Skeletal muscle satellite cell (primary cell): ENCODE measurements around the gene URM1.

Experiments
- H3K27me3 ChIP-seq: 2 replicates; pipeline ENCODE4 v1.7.0; 2013; ENCODE audit warnings: low read length; ENCODE audit not compliant: control insufficient read depth, insufficient read depth
- H3K36me3 ChIP-seq: 2 replicates; pipeline ENCODE4 v1.7.0; 2013; ENCODE audit warnings: mild to moderate bottlenecking, control low read depth, low read length; ENCODE audit not compliant: insufficient read depth
- H3K4me1 ChIP-seq: 2 replicates; pipeline ENCODE4 v1.7.0; 2013; ENCODE audit warnings: low read length; ENCODE audit not compliant: control insufficient read depth, insufficient read depth
- H3K4me2 ChIP-seq: 2 replicates; pipeline ENCODE4 v1.7.0; 2013; ENCODE audit warnings: mild to moderate bottlenecking, low read length
- H3K4me3 ChIP-seq: 2 replicates; pipeline ENCODE4 v1.7.0; 2013; ENCODE audit warnings: low read length
- H3K9ac ChIP-seq: 2 replicates; pipeline ENCODE4 v1.7.0; 2013; ENCODE audit warnings: mild to moderate bottlenecking, low read depth, low read length, moderate library complexity
- H3K9me3 ChIP-seq: replicated peaks from 2 replicates; pipeline ENCODE4 v1.7.0; 2013; ENCODE audit warnings: mild to moderate bottlenecking, control low read depth, low read length

Gene URM1

GRCh38 chr9:128424268-128424780, 53.1 kb downstream of the URM1 start:
- Histone ChIP-seq H3K27me3 (peaks cover 2% of the 10 kb centered on the region), H3K4me2 (no peak overlapping the region), H3K9ac (no peak overlapping the region), H3K9me3 (no peaks in the 10 kb centered on the region), H3K4me1 (peaks cover 23% of the 10 kb centered on the region), H3K36me3 (peaks cover 17% of the 10 kb centered on the region), H3K4me3 (no peak overlapping the region)

DNA sequence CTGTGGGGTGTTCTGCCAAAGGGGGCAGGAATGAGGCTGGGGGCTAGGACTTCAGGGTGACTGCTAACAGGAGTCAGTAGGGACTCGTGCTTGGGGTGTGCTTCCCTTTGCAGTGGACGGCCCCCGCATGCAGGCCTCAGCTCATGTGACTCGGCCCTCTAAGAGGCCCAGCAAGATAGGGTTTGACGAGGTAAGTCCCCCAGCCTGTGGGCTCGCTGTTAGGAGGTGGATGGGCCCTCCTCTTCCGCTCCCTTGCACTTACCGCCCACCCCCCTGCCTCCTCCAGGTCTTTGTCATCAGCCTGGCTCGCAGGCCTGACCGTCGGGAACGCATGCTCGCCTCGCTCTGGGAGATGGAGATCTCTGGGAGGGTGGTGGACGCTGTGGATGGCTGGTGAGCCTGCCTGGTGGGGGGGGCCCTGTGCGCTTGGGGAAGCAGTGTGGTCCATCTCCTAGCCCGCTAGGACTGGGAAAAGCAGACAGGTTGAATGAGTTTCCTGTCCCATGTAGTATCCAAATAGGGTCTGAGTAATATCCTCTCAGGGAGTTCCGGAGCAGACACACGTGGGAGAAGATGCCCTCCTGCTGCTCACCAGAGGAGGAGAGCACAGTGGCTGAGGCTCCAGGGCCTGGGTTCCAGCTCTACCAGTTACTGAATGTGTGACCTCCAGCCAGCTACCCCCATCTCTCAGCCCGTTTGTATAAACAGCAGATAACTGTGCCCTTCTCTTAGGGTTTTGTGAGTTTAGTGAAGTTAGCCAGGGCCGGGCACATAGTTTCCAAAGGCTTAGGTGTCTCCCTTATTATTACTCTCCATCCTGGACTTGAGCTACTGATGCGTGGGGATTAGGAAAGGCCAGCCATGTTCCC, 57.7 kb downstream of the URM1 start:
- Histone ChIP-seq H3K4me1 (no peaks in the 10 kb centered on the region), H3K9ac (no peak overlapping the region), H3K4me2 (no peak overlapping the region), H3K9me3 (no peaks in the 10 kb centered on the region), H3K4me3 (no peak overlapping the region), H3K36me3 (peaks cover 16% of the 10 kb centered on the region), H3K27me3 (no peaks in the 10 kb centered on the region)

GRCh38 chr9:128429513-128430086, 58.4 kb downstream of the URM1 start:
- H3K36me3 ChIP-seq = peaks cover 9% of the 10 kb centered on the region
- H3K27me3 ChIP-seq = no peaks in the 10 kb centered on the region
- H3K4me3 ChIP-seq = no peak overlapping the region
- H3K4me1 ChIP-seq = no peaks in the 10 kb centered on the region
- no peak overlapping the region for H3K9ac ChIP-seq
- H3K4me2 ChIP-seq = no peak overlapping the region
- H3K9me3 ChIP-seq = no peaks in the 10 kb centered on the region

DNA sequence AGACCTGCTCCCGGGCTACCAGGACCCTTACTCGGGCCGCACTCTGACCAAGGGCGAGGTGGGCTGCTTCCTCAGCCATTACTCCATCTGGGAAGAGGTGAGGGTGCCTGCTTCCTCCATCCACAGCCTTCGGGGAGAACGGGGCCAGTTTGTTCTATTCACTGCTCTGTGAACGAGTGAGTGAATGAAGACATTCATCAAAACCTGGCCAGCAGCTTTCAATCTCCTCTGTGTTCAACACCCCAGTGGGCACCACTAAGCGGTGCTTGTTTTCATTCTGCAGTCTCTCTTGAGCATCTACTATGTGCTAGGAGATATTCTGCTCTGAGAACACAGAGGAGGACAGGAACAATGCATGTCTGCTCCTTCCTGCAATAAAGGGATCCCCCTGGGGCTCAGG, 60.0 kb downstream of the URM1 start:
- peaks cover 9% of the 10 kb centered on the region for H3K36me3 ChIP-seq
- H3K9ac ChIP-seq = no peak overlapping the region
- H3K9me3 ChIP-seq = no peaks in the 10 kb centered on the region
- no peak overlapping the region for H3K4me3 ChIP-seq
- no peaks in the 10 kb centered on the region for H3K4me1 ChIP-seq
- H3K4me2 ChIP-seq = no peak overlapping the region
- H3K27me3 ChIP-seq = no peaks in the 10 kb centered on the region

GRCh38 chr9:128434340-128434739, 63.2 kb downstream of the URM1 start:
- Histone ChIP-seq H3K9me3 (no peaks in the 10 kb centered on the region), H3K9ac (no peak overlapping the region), H3K4me3 (no peak overlapping the region), H3K27me3 (no peaks in the 10 kb centered on the region), H3K36me3 (peaks cover 2% of the 10 kb centered on the region), H3K4me1 (peaks cover 6% of the 10 kb centered on the region), H3K4me2 (no peak overlapping the region)

- Histone ChIP-seq H3K9ac (no peak overlapping the region), H3K27me3 (no peaks in the 10 kb centered on the region), H3K4me1 (peaks cover 6% of the 10 kb centered on the region), H3K9me3 (no peaks in the 10 kb centered on the region), H3K4me2 (no peak overlapping the region), H3K4me3 (no peak overlapping the region), H3K36me3 (peaks cover 2% of the 10 kb centered on the region)
Observed at GRCh38 chr9:128435611-128436010, 64.4 kb downstream of the URM1 start.

DNA sequence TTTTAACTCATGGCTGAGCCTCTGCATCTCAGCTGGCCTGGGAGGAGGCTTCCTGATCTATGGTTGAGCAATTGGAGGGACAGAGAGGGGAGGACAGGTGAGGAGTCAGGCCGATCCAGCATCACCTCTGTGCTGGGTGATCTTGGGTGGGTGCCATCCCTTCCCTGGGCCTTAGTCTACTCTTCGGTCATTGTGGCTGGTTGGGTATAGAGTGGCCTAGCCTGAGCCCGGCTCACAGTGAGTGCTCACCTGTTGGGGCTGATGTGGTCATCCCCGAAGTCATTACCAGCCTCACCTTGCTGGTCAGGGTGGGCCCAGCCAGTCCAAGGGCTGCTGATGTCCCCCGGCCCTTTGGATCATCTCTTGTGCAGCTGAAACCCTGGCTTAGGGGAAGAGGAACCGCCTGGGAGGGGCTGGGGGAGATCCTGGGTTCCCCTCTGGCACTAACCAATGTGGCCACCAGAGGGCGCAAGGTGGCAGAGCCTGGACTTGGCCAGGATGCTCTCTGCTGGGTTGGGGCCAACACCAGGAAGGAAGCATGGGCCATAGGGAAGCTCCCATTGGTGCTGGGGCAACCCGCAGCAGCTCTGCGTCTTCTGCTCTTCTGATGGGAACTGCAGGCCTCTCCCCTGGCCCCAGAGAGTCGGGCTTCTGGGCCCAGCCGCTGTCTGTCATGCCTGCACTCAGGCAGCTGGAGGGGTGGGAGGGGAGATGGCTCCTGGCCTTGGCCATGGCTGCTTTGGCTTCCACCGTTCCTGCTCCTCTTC, 67.4 kb downstream of the URM1 start:
- H3K27me3 ChIP-seq = peaks cover 6% of the 10 kb centered on the region
- no peaks in the 10 kb centered on the region for H3K36me3 ChIP-seq
- no peaks in the 10 kb centered on the region for H3K9me3 ChIP-seq
- H3K4me1 ChIP-seq = peaks cover 6% of the 10 kb centered on the region
- H3K4me3 ChIP-seq = no peak overlapping the region
- H3K9ac ChIP-seq = no peak overlapping the region
- H3K4me2 ChIP-seq = no peak overlapping the region

GRCh38 chr9:128439273-128439672, 68.1 kb downstream of the URM1 start:
- H3K9me3 ChIP-seq = no peaks in the 10 kb centered on the region
- peaks cover 6% of the 10 kb centered on the region for H3K27me3 ChIP-seq
- peaks cover 6% of the 10 kb centered on the region for H3K4me1 ChIP-seq
- H3K9ac ChIP-seq = no peak overlapping the region
- no peak overlapping the region for H3K4me2 ChIP-seq
- H3K4me3 ChIP-seq = no peak overlapping the region
- no peaks in the 10 kb centered on the region for H3K36me3 ChIP-seq
